Endothelial cell of umbilical vein (primary cell): ENCODE data around the gene CIB2. TPM values are rescaled to one million over a fixed set of nuclear protein-coding genes. Genes with fewer than 3 reads are reported as not detected.

ENCODE experiments used
- BruUV-seq: library from RNA; stranded (reverse); fragments of 400-500 nt; replicated peaks from 2 replicates; lab custom pipeline; 2021; lab: Mats Ljungman, UMichigan
- CTCF ChIA-PET: fragments of 300-600, 350-600 bp; sonication (Branson Sonifier 250); formaldehyde crosslinking; loops from one replicate; lab custom pipeline; 2021; ENCODE audit warnings: antibody characterized with exemption, inconsistent platforms; lab: Charles Lee
- POLR2A ChIA-PET: fragments of 300-600, 350-600 bp; sonication (Branson Sonifier 250); formaldehyde crosslinking; loops from one replicate; lab custom pipeline; 2021; ENCODE audit warnings: antibody characterized with exemption, inconsistent platforms; lab: Charles Lee
- DNase-seq: peaks from one replicate; pipeline ENCODE4 v3.0.0-alpha.2; 2011; ENCODE audit warnings: low read depth, low spot score
- FAIRE-seq: peaks from 2 replicates; lab custom pipeline; 2011; peaks lifted over from hg19 to GRCh38; lab: Jason Lieb, UNC
- H2AFZ ChIP-seq: 2 replicates; pipeline ENCODE4 v1.6.0; 2012; ENCODE audit warnings: low read depth, low read length, control low read depth, inconsistent platforms
- H3K27ac ChIP-seq: 2 replicates; pipeline ENCODE4 v1.5.1; 2011; ENCODE audit warnings: low read depth, mild to moderate bottlenecking, control low read depth, low read length, moderate library complexity; ENCODE audit not compliant: insufficient read depth
- H3K27me3 ChIP-seq, 2 experiments: 2 replicates each; pipeline versions ENCODE4 v1.6.0 to v1.6.1; 2011; ENCODE audit warnings: low read length in 2 of 2, mixed read lengths in 1 of 2; ENCODE audit not compliant: control insufficient read depth in 2 of 2, insufficient read depth in 2 of 2
- H3K36me3 ChIP-seq, 2 experiments: 2 replicates in 1 of 2; 3 replicates in 1 of 2; pipeline ENCODE4 v1.5.1; 2011; ENCODE audit warnings: low read length in 2 of 2, mild to moderate bottlenecking in 1 of 2, moderate library complexity in 1 of 2; ENCODE audit not compliant: control insufficient read depth in 2 of 2, insufficient read depth in 2 of 2; ENCODE audit errors: extremely low read depth in 1 of 2
- H3K4me1 ChIP-seq: 3 replicates; pipeline ENCODE4 v1.5.1; 2011; ENCODE audit warnings: mild to moderate bottlenecking, low read length; ENCODE audit not compliant: control insufficient read depth, insufficient read depth; ENCODE audit errors: extremely low read depth
- H3K4me2 ChIP-seq: 2 replicates; pipeline ENCODE4 v1.6.1; 2011; ENCODE audit warnings: low read length, control low read depth, mixed read lengths; ENCODE audit not compliant: insufficient read depth
- H3K4me3 ChIP-seq, 3 experiments: fragments of 200-600 bp in 1 of 3; sonication (generic), shearing (Covaris generic) in 1 of 3; replicated peaks in 1 of 3; 2 replicates each; pipeline ENCODE4 v1.5.1; 2011 to 2016; ENCODE audit warnings: control low read depth in 3 of 3, low read length in 3 of 3, mild to moderate bottlenecking in 2 of 3, inconsistent platforms in 1 of 3, low read depth in 1 of 3, moderate library complexity in 1 of 3; ENCODE audit not compliant: insufficient read depth in 1 of 3
- H3K79me2 ChIP-seq: 2 replicates; pipeline ENCODE4 v1.6.0; 2012; ENCODE audit warnings: low read length, inconsistent platforms; ENCODE audit not compliant: control insufficient read depth, insufficient read depth
- H3K9ac ChIP-seq: replicated peaks from 2 replicates; pipeline ENCODE3; 2011; ENCODE audit warnings: low read length, control low read depth; ENCODE audit not compliant: insufficient read depth; ENCODE audit errors: extremely low read depth
- H3K9me1 ChIP-seq: replicated peaks from 3 replicates; pipeline ENCODE4 v1.6.0; 2011; ENCODE audit warnings: mild to moderate bottlenecking, low read length; ENCODE audit not compliant: control insufficient read depth, insufficient read depth; ENCODE audit errors: extremely low read depth
- H3K9me3 ChIP-seq: replicated peaks from 2 replicates; pipeline ENCODE4 v1.5.1; 2012; ENCODE audit warnings: low read length, inconsistent platforms; ENCODE audit not compliant: control insufficient read depth, insufficient read depth
- H4K20me1 ChIP-seq: replicated peaks from 2 replicates; pipeline ENCODE3; 2011; ENCODE audit warnings: mild to moderate bottlenecking, low read length; ENCODE audit not compliant: control insufficient read depth, insufficient read depth; ENCODE audit errors: extremely low read depth
- EZH2 ChIP-seq: IDR thresholded peaks from 2 replicates; pipeline ENCODE4 v1.6.1; 2012; ENCODE audit warnings: borderline replicate concordance, low read depth, mild to moderate bottlenecking, moderate library complexity, low read length, inconsistent platforms; ENCODE audit not compliant: severe bottlenecking
- FOS ChIP-seq: IDR thresholded peaks from 2 replicates; pipeline ENCODE4 v1.6.1; 2011; ENCODE audit warnings: mild to moderate bottlenecking, low read length, moderate library complexity, borderline replicate concordance; ENCODE audit not compliant: insufficient read depth
- GATA2 ChIP-seq: IDR thresholded peaks from 2 replicates; pipeline ENCODE4 v1.7.0; 2011; ENCODE audit warnings: low read depth, mild to moderate bottlenecking, moderate library complexity, mixed read lengths, low read length; ENCODE audit not compliant: insufficient read length, insufficient read depth
- JUN ChIP-seq: IDR thresholded peaks from 2 replicates; pipeline ENCODE4 v1.6.1; 2011; ENCODE audit warnings: borderline replicate concordance, low read depth; ENCODE audit not compliant: insufficient read length, insufficient read depth
- MAX ChIP-seq: IDR thresholded peaks from 2 replicates; pipeline ENCODE4 v1.6.1; 2011; ENCODE audit not compliant: insufficient read depth, insufficient read length
- MYC ChIP-seq: IDR thresholded peaks from one replicate; pipeline ENCODE4 v1.6.1; 2011; ENCODE audit warnings: mild to moderate bottlenecking, low read depth, low read length
- POLR2A ChIP-seq: IDR thresholded peaks from 2 replicates; pipeline ENCODE4 v1.6.1; 2012; ENCODE audit warnings: low read depth, mild to moderate bottlenecking, control low read depth, low read length
- POLR2AphosphoS5 ChIP-seq: IDR thresholded peaks from 2 replicates; pipeline ENCODE4 v1.6.1; 2012; ENCODE audit warnings: low read depth, mild to moderate bottlenecking, control low read depth, low read length, moderate library complexity; ENCODE audit not compliant: insufficient read depth
- dilution Hi-C: fragments of 300-500 bp; cut with MboI; formaldehyde crosslinking; loops from one replicate; pipeline ENCODE4 v1.15.0; 2019; ENCODE audit warnings: low sequenced_read_pairs; ENCODE audit not compliant: extremely low pct_ligation_motif_present
- intact Hi-C: fragments of 100-400 bp; cut with micrococcal nuclease; formaldehyde crosslinking; loops from one replicate; pipeline ENCODE4 v1.10.0; 2022
- polyA plus RNA-seq, 4 experiments: library from polyadenylated mRNA; depleted of rRNA in 3 of 4; stranded (reverse) in 3 of 4; unstranded in 1 of 4; fragments of >200 nt; gene quantifications; 2 replicates each; pipeline versions ENCODE4 v1.2.1 to v1.2.3, GENCODE V29; 2011 to 2012; ENCODE audit warnings: missing spikeins in 1 of 4
- total RNA-seq: library from RNA; stranded (reverse); gene quantifications from 2 replicates; pipeline ENCODE4 v1.2.3, GENCODE V29; 2021
- TF ChIP-seq, protein P1 (sequence below), 2 donors: IDR thresholded peaks; 1 replicate in 1 of 2; 2 replicates in 1 of 2; pipeline ENCODE4 v1.5.1; 2011; ENCODE audit warnings: low read length in 2 of 2, mild to moderate bottlenecking in 2 of 2, moderate library complexity in 2 of 2, control low read depth in 1 of 2, inconsistent platforms in 1 of 2, low read depth in 1 of 2; ENCODE audit not compliant: insufficient read depth in 1 of 2; ENCODE audit errors: extremely low read depth in 1 of 2

CIB2 gene
- total and polyA plus RNA-seq, 2 donors (not counting 3 experiments of a cell fraction or from before 2014, with no cell fraction given), result 4.0 to 7.7 TPM

- Histone ChIP-seq H3K36me3 (no peaks in the 10 kb centered on the region), H4K20me1 (no peaks in the 10 kb centered on the region), H2AFZ (no peak overlapping the region), H3K27me3 (no peaks in the 10 kb centered on the region), H3K9ac (no peak overlapping the region), H3K4me1 (peaks cover 39% of the 10 kb centered on the region), H3K27ac (no peak overlapping the region), H3K4me2 (no peak overlapping the region), H3K4me3 (no peak overlapping the region), H3K9me1 (no peaks in the 10 kb centered on the region), H3K79me2 (peaks cover 72% of the 10 kb centered on the region), H3K9me3 (no peaks in the 10 kb centered on the region)
- no TSS peak for BruUV-seq
- intact Hi-C loops, result no loop called here
- CTCF ChIA-PET, result interaction anchor here (1.4 to 2.4 kb wide), 4 partner anchors 9 to 49 kb away, joined by 4 to 25 read pairs (median 6); no protein-coding TSS in a partner anchor
- peak; percentile 54 for TF ChIP-seq JUN
- no peak for TF ChIP-seq POLR2A
- TF ChIP-seq FOS, result peak; percentile 53
- TF ChIP-seq GATA2, result no peak
- no peak for TF ChIP-seq EZH2
- no peak for TF ChIP-seq POLR2AphosphoS5
- TF ChIP-seq, protein P1, sequence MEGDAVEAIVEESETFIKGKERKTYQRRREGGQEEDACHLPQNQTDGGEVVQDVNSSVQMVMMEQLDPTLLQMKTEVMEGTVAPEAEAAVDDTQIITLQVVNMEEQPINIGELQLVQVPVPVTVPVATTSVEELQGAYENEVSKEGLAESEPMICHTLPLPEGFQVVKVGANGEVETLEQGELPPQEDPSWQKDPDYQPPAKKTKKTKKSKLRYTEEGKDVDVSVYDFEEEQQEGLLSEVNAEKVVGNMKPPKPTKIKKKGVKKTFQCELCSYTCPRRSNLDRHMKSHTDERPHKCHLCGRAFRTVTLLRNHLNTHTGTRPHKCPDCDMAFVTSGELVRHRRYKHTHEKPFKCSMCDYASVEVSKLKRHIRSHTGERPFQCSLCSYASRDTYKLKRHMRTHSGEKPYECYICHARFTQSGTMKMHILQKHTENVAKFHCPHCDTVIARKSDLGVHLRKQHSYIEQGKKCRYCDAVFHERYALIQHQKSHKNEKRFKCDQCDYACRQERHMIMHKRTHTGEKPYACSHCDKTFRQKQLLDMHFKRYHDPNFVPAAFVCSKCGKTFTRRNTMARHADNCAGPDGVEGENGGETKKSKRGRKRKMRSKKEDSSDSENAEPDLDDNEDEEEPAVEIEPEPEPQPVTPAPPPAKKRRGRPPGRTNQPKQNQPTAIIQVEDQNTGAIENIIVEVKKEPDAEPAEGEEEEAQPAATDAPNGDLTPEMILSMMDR (IDR thresholded peaks at IDR 0.05; ENCODE audit: extremely low read depth in 1 of 2, insufficient read depth in 1 of 2, low read depth in 1 of 2, low read length in 2 of 2), result no peak
- no peak for TF ChIP-seq MAX
- no peak for TF ChIP-seq MYC
- FAIRE-seq (peak; percentile 88), DNase-seq (peak; percentile 55)
- dilution Hi-C loops, result no loop called here
- POLR2A ChIA-PET, result interaction anchor here (1.2 kb wide), 1 partner anchor 9 kb away, joined by 3 read pairs; no protein-coding TSS in a partner anchor
These were observed 72.0 kb downstream of the CIB2 start for GRCh38 chr15:78059110-78059839.
